ENCODE results near the gene MUSTN1. TPM values are rescaled to one million over a fixed set of nuclear protein-coding genes. Genes with fewer than 3 reads are reported as not detected.

The MUSTN1 gene
- total and polyA plus RNA-seq, 2 donors (not counting 3 experiments of a cell fraction or from before 2014, with no cell fraction given): 1.1 to 2.2 TPM

GRCh38 chr3:52816654-52817053 lies 18.2 kb downstream of the MUSTN1 start:
- no peak for FAIRE-seq
- no peaks in the 10 kb centered on the region for H3K79me2 ChIP-seq (ENCODE audit: control insufficient read depth, insufficient read depth, low read length)
- no TSS peak for BruUV-seq (replicated peaks)
- no peak overlapping the region for H3K27ac ChIP-seq (ENCODE audit: insufficient read depth, low read depth, low read length)
- H3K4me3 ChIP-seq (replicated peaks in 1 of 3; ENCODE audit: insufficient read depth in 1 of 3, low read depth in 1 of 3, low read length in 3 of 3): no peak overlapping the region
- H3K4me1 ChIP-seq (ENCODE audit: control insufficient read depth, extremely low read depth, insufficient read depth, low read length): no peaks in the 10 kb centered on the region
- no peaks in the 10 kb centered on the region for H3K9me3 ChIP-seq (replicated peaks; ENCODE audit: control insufficient read depth, insufficient read depth, low read length)
- no peaks in the 10 kb centered on the region for H3K36me3 ChIP-seq (ENCODE audit: control insufficient read depth in 2 of 2, extremely low read depth in 1 of 2, insufficient read depth in 2 of 2, low read length in 2 of 2)
- POLR2A ChIA-PET: no interaction called here
- H3K9ac ChIP-seq (replicated peaks; ENCODE audit: extremely low read depth, insufficient read depth, low read length): no peak overlapping the region
- no peaks in the 10 kb centered on the region for H3K9me1 ChIP-seq (replicated peaks; ENCODE audit: control insufficient read depth, extremely low read depth, insufficient read depth, low read length)
- H4K20me1 ChIP-seq (replicated peaks; ENCODE audit: control insufficient read depth, extremely low read depth, insufficient read depth, low read length): no peaks in the 10 kb centered on the region
- no peaks in the 10 kb centered on the region for H3K27me3 ChIP-seq (ENCODE audit: control insufficient read depth in 2 of 2, insufficient read depth in 2 of 2, low read length in 2 of 2)
- dilution Hi-C loops (cut with MboI; ENCODE audit: extremely low pct_ligation_motif_present, low sequenced_read_pairs) (no loop called here), intact Hi-C loops (cut with micrococcal nuclease) (no loop called here)
- no peak for DNase-seq (ENCODE audit: low read depth, low spot score)
- TF ChIP-seq POLR2AphosphoS5 (IDR thresholded peaks at IDR 0.05; ENCODE audit: insufficient read depth, low read depth, low read length) (no peak), POLR2A (IDR thresholded peaks at IDR 0.05; ENCODE audit: low read depth, low read length) (no peak), MAX (IDR thresholded peaks at IDR 0.05; ENCODE audit: insufficient read depth, insufficient read length) (no peak), CTCF (IDR thresholded peaks at IDR 0.05; ENCODE audit: extremely low read depth in 1 of 2, insufficient read depth in 1 of 2, low read depth in 1 of 2, low read length in 2 of 2) (no peak), EZH2 (IDR thresholded peaks at IDR 0.05; ENCODE audit: borderline replicate concordance, low read depth, low read length, severe bottlenecking) (no peak), MYC (IDR thresholded peaks at IDR 0.05; ENCODE audit: low read depth, low read length) (no peak), GATA2 (IDR thresholded peaks at IDR 0.05; ENCODE audit: insufficient read depth, insufficient read length, low read depth, low read length) (no peak), FOS (IDR thresholded peaks at IDR 0.05; ENCODE audit: borderline replicate concordance, insufficient read depth, low read length) (no peak)
- CTCF ChIA-PET: interaction anchor here (1.8 kb wide), 1 partner anchor 10 kb away, joined by 11 read pairs; no protein-coding TSS in a partner anchor
- H2AFZ ChIP-seq (ENCODE audit: low read depth, low read length): no peak overlapping the region
- no peak overlapping the region for H3K4me2 ChIP-seq (ENCODE audit: insufficient read depth, low read length)
